GM12801 (cell line): Measurements from ENCODE around the gene CDK18.

ENCODE experiments used
- TF ChIP-seq, protein P1 (sequence below): IDR thresholded peaks from one replicate; pipeline ENCODE4 v1.5.1; 2011; ENCODE audit warnings: control low read depth; ENCODE audit not compliant: insufficient read length; ENCODE audit errors: extremely low read depth

The CDK18 gene

GRCh38 chr1:205517763-205518162 lies 13.3 kb downstream of the CDK18 start:
- TF ChIP-seq, protein P1, sequence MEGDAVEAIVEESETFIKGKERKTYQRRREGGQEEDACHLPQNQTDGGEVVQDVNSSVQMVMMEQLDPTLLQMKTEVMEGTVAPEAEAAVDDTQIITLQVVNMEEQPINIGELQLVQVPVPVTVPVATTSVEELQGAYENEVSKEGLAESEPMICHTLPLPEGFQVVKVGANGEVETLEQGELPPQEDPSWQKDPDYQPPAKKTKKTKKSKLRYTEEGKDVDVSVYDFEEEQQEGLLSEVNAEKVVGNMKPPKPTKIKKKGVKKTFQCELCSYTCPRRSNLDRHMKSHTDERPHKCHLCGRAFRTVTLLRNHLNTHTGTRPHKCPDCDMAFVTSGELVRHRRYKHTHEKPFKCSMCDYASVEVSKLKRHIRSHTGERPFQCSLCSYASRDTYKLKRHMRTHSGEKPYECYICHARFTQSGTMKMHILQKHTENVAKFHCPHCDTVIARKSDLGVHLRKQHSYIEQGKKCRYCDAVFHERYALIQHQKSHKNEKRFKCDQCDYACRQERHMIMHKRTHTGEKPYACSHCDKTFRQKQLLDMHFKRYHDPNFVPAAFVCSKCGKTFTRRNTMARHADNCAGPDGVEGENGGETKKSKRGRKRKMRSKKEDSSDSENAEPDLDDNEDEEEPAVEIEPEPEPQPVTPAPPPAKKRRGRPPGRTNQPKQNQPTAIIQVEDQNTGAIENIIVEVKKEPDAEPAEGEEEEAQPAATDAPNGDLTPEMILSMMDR = no peak

GRCh38 chr1:205518661-205519540 lies 14.4 kb downstream of the CDK18 start:
- TF ChIP-seq, protein P1 = no peak

GRCh38 chr1:205519541-205520131 lies 15.2 kb downstream of the CDK18 start:
- TF ChIP-seq, protein P1 = no peak

DNA sequence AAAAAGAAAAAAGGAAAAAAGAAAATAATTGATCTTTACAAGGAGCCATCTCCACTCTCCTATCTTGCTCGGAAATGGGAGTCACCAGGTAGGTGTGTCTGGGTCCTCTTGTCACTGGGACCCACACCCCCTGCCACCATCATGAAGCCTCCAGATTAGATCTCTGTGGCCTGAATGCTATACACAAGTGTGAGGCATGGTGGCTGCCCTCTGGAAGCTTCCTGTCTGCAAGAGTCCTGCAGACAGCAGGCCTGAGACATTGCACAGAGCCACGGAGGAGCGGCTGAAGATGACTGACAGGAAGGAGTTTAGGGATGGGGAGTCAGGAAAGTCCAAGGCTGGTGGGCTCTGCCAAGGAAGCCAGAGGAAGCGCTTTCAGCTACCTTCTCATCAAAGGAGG lies 16.2 kb downstream of the CDK18 start:
- TF ChIP-seq, protein P1 = no peak

- TF ChIP-seq, protein P1 = no peak
Measured at GRCh38 chr1:205521686-205522085, 17.2 kb downstream of the CDK18 start.

- TF ChIP-seq, protein P1 = no peak
Measured at GRCh38 chr1:205522692-205523091, 18.2 kb downstream of the CDK18 start.

DNA sequence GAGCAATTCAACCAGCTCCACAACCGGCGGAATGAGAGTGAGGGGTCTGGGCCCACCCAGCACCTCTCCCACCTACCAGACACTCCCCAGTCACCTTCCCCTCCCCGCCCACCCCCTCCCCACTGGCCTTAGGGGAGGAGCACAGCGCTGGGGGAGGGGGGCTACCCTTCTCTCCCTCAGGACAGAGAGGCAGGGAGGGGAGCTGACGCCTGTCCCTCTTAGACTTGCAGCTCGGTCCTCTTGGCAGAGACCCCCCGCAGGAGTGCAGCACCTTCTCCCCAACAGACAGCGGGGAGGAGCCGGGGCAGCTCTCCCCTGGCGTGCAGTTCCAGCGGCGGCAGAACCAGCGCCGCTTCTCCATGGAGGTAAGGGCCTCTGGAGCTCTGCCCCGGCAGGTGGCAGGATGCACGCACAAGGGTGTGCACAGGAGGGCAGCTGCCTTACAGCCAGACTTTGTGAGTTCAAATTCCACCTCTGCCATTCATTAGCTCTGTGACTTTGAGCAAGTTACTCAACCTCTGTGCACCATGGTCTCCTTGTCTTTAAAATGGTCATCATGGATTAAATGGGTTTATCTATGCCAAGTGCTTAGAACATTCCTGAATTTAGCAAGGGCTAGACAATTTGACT lies 18.9 kb downstream of the CDK18 start:
- TF ChIP-seq, protein P1 = no peak
